ENCODE data around the gene PRDX5.

PRDX5 gene

DNA sequence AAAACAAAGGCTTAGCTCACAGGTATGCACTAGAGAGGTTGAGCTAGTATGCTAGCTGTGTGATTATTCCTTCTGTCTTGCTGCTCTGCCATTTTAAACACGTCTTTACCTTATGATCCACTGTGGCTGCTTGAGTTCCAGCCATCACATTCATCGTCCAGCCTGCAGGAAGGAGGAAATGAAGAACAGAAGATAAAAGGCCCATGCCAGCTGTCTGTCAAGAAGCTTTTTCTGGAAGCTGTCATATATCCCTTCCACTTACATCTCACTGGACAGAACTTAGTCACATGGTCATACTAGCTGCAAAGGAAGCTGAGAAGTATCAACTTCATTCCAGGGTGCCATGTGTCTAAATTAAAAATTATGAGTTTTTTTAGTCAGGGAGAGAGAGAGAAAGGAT lies 9.5 kb downstream of the PRDX5 start:
- TF ChIP-seq CTCF (IDR thresholded peaks at IDR 0.05; ENCODE audit: borderline replicate concordance, control extremely low read depth, extremely low read depth, insufficient read depth, missing control alignments) = no peak
- DNase-seq (ENCODE audit: low spot score) = no peak
- in situ Hi-C loops (cut with MboI; ENCODE audit: low sequenced_read_pairs, unreplicated experiment) = no loop called here

DNA sequence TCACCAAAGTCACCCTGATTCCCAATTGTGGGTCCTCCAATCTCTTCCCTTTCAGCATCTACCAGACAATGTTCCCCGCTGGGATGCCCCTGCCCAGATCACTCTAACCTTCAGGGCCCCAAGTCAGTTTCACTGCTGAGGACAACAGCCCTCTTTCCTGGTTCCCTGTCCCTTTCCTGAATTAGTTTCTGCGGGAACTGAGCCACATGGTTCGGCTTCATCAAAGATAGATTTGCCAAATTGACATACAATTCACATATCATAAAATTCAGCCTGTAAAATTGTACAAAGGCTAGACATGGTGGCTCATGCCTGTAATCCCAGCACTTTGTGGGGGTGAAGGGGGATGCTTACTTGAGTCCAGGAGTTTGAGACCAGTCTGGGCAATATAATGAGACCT lies 10.1 kb downstream of the PRDX5 start:
- DNase-seq (ENCODE audit: low spot score) = no peak
- in situ Hi-C loops (cut with MboI; ENCODE audit: low sequenced_read_pairs, unreplicated experiment) = no loop called here
- no peak for TF ChIP-seq CTCF (IDR thresholded peaks at IDR 0.05; ENCODE audit: borderline replicate concordance, control extremely low read depth, extremely low read depth, insufficient read depth, missing control alignments)

DNA sequence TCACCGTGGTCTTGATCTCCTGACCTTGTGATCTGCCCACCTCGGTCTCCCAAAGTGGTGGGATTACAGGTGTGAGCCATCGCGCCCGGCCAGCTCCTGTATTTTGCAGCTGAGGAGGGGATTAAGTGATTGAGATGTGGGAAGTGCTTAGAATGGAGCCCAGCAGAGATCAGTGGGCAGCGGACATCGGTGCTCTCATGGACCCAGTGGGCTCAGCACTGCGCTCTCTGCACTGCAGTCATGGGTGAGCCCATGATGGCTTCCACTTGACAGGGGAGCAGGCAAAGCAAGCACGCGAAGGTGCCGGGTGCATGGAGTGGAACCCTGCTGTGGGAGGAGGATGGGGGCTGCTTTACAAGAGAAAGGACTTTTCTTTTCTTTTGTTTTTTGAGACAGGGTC lies 13.0 kb downstream of the PRDX5 start:
- no peak for DNase-seq (ENCODE audit: low spot score)
- in situ Hi-C loops (cut with MboI; ENCODE audit: low sequenced_read_pairs, unreplicated experiment) = no loop called here
- TF ChIP-seq CTCF (IDR thresholded peaks at IDR 0.05; ENCODE audit: borderline replicate concordance, control extremely low read depth, extremely low read depth, insufficient read depth, missing control alignments) = no peak

DNA sequence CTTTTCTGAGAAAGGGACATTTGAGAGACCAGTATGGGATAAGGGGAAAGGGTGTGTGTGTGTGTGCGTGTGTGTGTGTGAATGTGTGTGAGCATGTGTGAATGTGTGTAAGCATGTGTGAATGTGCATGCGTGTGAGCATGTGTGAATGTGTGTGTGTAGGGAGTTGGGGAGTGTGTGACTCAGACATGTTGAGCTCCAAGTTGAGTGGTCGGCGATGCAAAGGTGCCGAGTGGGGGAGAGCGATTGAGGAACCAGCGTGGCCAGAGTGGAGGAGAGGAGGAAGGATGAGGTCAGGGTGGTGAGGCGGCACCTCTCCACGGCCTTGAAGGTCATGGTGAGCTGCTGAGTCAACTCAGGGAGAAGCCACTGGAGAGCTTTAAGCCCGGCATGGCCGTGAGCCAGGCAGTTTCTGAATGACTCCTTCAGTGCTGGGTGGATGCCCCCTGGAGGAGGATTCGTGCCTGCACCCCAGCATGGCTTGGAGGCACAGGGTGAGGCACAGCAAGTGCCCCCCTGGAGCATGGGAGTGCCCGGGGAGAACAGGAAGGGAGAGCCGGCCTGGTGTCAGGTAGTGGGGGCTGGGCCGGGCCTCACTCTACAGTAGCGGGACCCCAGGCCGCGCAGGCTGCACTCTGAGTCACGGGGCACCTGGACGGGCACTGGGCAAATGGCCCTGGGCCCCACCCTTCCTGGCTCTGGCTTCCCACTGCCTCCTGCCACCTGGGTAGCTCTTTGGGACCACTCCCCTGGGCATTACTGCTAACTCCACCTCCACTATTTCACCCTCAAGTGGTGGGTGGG lies 13.8 kb downstream of the PRDX5 start:
- peak; percentile 83 for DNase-seq (ENCODE audit: low spot score)
- in situ Hi-C loops (cut with MboI; ENCODE audit: low sequenced_read_pairs, unreplicated experiment) = no loop called here
- peak; percentile 73 for TF ChIP-seq CTCF (IDR thresholded peaks at IDR 0.05; ENCODE audit: borderline replicate concordance, control extremely low read depth, extremely low read depth, insufficient read depth, missing control alignments)

DNA sequence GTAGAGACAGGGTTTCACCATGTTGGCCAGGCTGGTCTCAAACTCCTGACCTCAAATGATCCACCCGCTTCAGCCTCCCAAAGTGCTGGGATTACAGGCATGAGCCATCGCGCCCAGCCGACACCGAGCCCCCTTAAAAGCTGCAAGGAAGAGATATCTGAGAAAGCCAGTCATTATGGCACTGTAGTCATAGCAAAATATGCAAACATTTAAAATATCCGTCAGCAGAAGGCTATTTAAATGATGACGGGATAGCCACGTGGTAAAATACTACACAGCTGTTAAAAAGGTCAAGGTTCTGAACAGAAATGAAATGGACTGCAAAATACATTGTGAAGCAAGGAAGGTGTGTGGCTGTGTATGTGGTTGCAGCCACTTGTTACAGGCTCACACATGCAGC lies 15.6 kb downstream of the PRDX5 start:
- DNase-seq (ENCODE audit: low spot score) = no peak
- TF ChIP-seq CTCF (IDR thresholded peaks at IDR 0.05; ENCODE audit: borderline replicate concordance, control extremely low read depth, extremely low read depth, insufficient read depth, missing control alignments) = no peak
- in situ Hi-C loops (cut with MboI; ENCODE audit: low sequenced_read_pairs, unreplicated experiment) = no loop called here

- in situ Hi-C loops (cut with MboI; ENCODE audit: low sequenced_read_pairs, unreplicated experiment) = no loop called here
- TF ChIP-seq CTCF (IDR thresholded peaks at IDR 0.05; ENCODE audit: borderline replicate concordance, control extremely low read depth, extremely low read depth, insufficient read depth, missing control alignments) = no peak
- DNase-seq (ENCODE audit: low spot score) = peak; percentile 89
Observed at GRCh38 chr11:64334764-64335735, 17.1 kb downstream of the PRDX5 start.
